ENCODE results near the gene IGSF21. TPM values are rescaled to one million over a fixed set of nuclear protein-coding genes. Genes with fewer than 3 reads are reported as not detected.

The IGSF21 gene
- total and polyA plus RNA-seq, 2 donors from 2014 or later: 1.4 to 6.6 TPM

GRCh38 chr1:18282851-18283600, 175.4 kb downstream of the IGSF21 start:
- no peak overlapping the region for H3K9ac ChIP-seq (ENCODE audit: low read length in 3 of 3)
- H3K4me3 ChIP-seq (ENCODE audit: low read length in 3 of 3): no peak overlapping the region
- intact Hi-C loops (cut with DNase I): no loop called here
- no peaks in the 10 kb centered on the region for H3K27me3 ChIP-seq (ENCODE audit: control insufficient read depth, insufficient read depth, low read length)
- H3K27ac ChIP-seq (ENCODE audit: low read depth in 2 of 2, low read length in 2 of 2): no peak overlapping the region
- no peaks in the 10 kb centered on the region for H3K36me3 ChIP-seq (ENCODE audit: control insufficient read depth in 2 of 3, insufficient read depth in 3 of 3, low read length in 3 of 3)
- peaks cover 0 to 4% (median 4%) of the 10 kb centered on the region in 3 donors for H3K4me1 ChIP-seq (ENCODE audit: control insufficient read depth in 2 of 3, insufficient read depth in 2 of 3, low read depth in 1 of 3, low read length in 3 of 3)
- DNase-seq (peak in 4 of 5 donors; percentile 74 to 81 (median 78)), FAIRE-seq (no peak)
- no peak for TF ChIP-seq CTCF (IDR thresholded peaks at IDR 0.05; ENCODE audit: borderline replicate concordance, extremely low read depth, insufficient read depth)
- H3K9me3 ChIP-seq (ENCODE audit: control insufficient read depth in 2 of 3, insufficient read depth in 1 of 3, low read length in 3 of 3): no peaks in the 10 kb centered on the region

DNA sequence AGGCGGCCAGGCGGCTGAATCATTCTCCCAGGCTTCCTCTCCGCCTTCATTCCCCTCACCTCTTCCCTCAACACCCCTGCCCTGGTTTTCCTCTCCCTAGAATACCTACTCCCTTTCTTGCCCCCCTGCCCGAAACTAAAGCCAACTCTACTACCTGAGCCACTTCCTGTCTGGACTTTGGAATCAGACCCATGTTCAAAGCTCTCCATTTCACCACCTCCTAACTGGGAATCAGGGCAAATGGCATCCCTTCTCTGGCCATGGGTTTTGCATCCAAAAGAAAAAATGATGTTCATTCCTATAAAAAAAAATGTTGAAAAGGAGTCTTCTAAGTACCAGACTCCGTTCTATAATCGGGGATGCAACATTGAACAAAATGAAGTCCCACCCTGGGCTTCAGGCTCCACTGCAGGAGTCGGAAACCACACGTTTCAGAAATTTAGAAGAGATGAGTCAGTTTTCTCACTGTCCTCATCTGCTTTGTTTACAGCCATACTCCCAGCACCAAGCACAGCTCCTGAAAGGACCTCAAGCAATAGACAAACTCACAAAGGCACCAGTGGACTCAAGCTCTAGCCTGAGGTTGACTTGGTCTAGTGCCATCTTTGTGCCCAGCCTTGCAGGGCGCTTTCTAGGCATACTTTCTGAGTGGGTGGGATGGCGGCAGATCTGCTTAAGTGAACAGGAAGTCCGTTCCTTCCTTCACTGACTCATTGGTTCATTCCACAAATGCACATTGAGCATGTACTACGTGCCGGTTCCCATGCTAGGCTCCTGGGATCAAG, 176.2 kb downstream of the IGSF21 start:
- no peak overlapping the region for H3K4me3 ChIP-seq (ENCODE audit: low read length in 3 of 3)
- no peak for TF ChIP-seq CTCF (IDR thresholded peaks at IDR 0.05; ENCODE audit: borderline replicate concordance, extremely low read depth, insufficient read depth)
- no peak overlapping the region for H3K9ac ChIP-seq (ENCODE audit: low read length in 3 of 3)
- peaks cover 0 to 4% (median 4%) of the 10 kb centered on the region in 3 donors for H3K4me1 ChIP-seq (ENCODE audit: control insufficient read depth in 2 of 3, insufficient read depth in 2 of 3, low read depth in 1 of 3, low read length in 3 of 3)
- H3K9me3 ChIP-seq (ENCODE audit: control insufficient read depth in 2 of 3, insufficient read depth in 1 of 3, low read length in 3 of 3): no peaks in the 10 kb centered on the region
- no peaks in the 10 kb centered on the region for H3K27me3 ChIP-seq (ENCODE audit: control insufficient read depth, insufficient read depth, low read length)
- H3K36me3 ChIP-seq (ENCODE audit: control insufficient read depth in 2 of 3, insufficient read depth in 3 of 3, low read length in 3 of 3): no peaks in the 10 kb centered on the region
- no peak for FAIRE-seq
- intact Hi-C loops (cut with DNase I): no loop called here
- no peak for DNase-seq
- H3K27ac ChIP-seq (ENCODE audit: low read depth in 2 of 2, low read length in 2 of 2): no peak overlapping the region

DNA sequence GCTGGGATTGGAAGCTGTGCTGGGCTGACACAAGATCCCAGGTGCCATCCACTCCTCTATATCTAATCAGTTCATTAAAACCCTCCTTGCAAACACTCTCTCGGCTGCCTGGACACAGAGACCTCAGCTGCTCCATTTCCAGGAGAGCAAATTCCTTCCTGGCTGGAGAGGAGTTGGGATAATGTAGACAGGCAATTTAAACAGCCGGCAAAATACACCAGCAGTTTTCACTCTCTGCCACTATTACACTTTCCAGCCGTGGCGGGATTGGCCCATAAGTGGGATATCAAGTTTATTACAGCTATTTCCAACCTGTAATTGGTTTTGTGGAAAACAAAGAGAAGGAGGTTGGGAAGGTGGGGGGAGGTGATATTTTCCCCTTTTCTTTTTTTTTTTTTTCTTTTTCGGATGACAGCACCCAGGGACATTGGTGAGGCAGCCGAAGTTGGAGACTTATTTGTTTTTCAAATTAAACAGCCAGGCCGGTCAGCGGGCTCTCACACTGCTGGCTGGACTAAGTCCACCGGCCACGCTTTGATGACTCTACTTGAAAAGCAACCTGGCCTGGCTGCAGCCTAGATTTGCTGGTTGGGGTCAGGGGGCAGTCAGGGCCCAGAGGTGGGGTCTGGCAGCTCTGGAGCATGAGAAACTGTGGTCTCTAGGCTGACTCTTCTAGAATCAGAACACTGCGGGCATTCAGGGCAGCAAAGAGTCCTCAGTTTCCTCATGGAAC, 177.4 kb downstream of the IGSF21 start:
- H3K36me3 ChIP-seq (ENCODE audit: control insufficient read depth in 2 of 3, insufficient read depth in 3 of 3, low read length in 3 of 3): no peaks in the 10 kb centered on the region
- no peak overlapping the region for H3K27ac ChIP-seq (ENCODE audit: low read depth in 2 of 2, low read length in 2 of 2)
- H3K27me3 ChIP-seq (ENCODE audit: control insufficient read depth, insufficient read depth, low read length): no peaks in the 10 kb centered on the region
- FAIRE-seq: no peak
- intact Hi-C loops (cut with DNase I): no loop called here
- H3K4me3 ChIP-seq (ENCODE audit: low read length in 3 of 3): no peak overlapping the region
- no peak overlapping the region for H3K9ac ChIP-seq (ENCODE audit: low read length in 3 of 3)
- peaks cover 0 to 4% (median 4%) of the 10 kb centered on the region in 3 donors for H3K4me1 ChIP-seq (ENCODE audit: control insufficient read depth in 2 of 3, insufficient read depth in 2 of 3, low read depth in 1 of 3, low read length in 3 of 3)
- no peak for TF ChIP-seq CTCF (IDR thresholded peaks at IDR 0.05; ENCODE audit: borderline replicate concordance, extremely low read depth, insufficient read depth)
- no peaks in the 10 kb centered on the region for H3K9me3 ChIP-seq (ENCODE audit: control insufficient read depth in 2 of 3, insufficient read depth in 1 of 3, low read length in 3 of 3)
- DNase-seq: peak in 3 of 5 donors; percentile 45 to 66 (median 63)
